HepG2 (cell line): Measurements from ENCODE around the gene ASIC3. TPM values are rescaled to one million over a fixed set of nuclear protein-coding genes. Genes with fewer than 3 reads are reported as not detected.

ENCODE experiments used
- HIVEP1 ChIP-seq: sonication (generic); formaldehyde crosslinking; IDR thresholded peaks from 2 replicates; pipeline ENCODE4 v1.4.0; 2020; ENCODE audit warnings: mild to moderate bottlenecking, missing genetic modification reagents
- HNF4A ChIP-seq: sonication (generic); formaldehyde crosslinking; IDR thresholded peaks from 2 replicates; pipeline ENCODE4 v1.4.0; 2020; ENCODE audit warnings: missing genetic modification reagents
- IKZF1 ChIP-seq: fragments of 450-650 bp; IDR thresholded peaks from 2 replicates; pipeline ENCODE4 v1.7.1; 2016
- NFKBIZ ChIP-seq: IDR thresholded peaks from 2 replicates; pipeline ENCODE4 v1.6.1; 2018; ENCODE audit warnings: missing genetic modification reagents, missing compliant biosample characterization
- NKX3-1 ChIP-seq: sonication (generic); formaldehyde crosslinking; IDR thresholded peaks from 2 replicates; pipeline ENCODE4 v1.5.0; 2020; ENCODE audit warnings: missing genetic modification reagents
- RFXANK ChIP-seq: IDR thresholded peaks from 2 replicates; pipeline ENCODE4 v1.6.1; 2016
- RFXAP ChIP-seq: sonication (generic); formaldehyde crosslinking; IDR thresholded peaks from 2 replicates; pipeline ENCODE4 v1.4.0; 2020; ENCODE audit warnings: missing genetic modification reagents, borderline replicate concordance
- ZBTB3 ChIP-seq: sonication (generic); formaldehyde crosslinking; IDR thresholded peaks from 2 replicates; pipeline ENCODE4 v1.4.0; 2020; ENCODE audit warnings: low read depth, mild to moderate bottlenecking, moderate library complexity, missing genetic modification reagents, borderline replicate concordance
- ZFP36L1 ChIP-seq: sonication (generic); formaldehyde crosslinking; IDR thresholded peaks from 2 replicates; pipeline ENCODE4 v1.8.0; 2022; ENCODE audit warnings: mild to moderate bottlenecking, missing genetic modification reagents, moderate library complexity
- ZNF432 ChIP-seq: sonication (generic); formaldehyde crosslinking; IDR thresholded peaks from 2 replicates; pipeline ENCODE4 v1.5.0; 2020; ENCODE audit warnings: missing genetic modification reagents, mild to moderate bottlenecking, borderline replicate concordance
- ZNF619 ChIP-seq: sonication (generic); formaldehyde crosslinking; IDR thresholded peaks from 2 replicates; pipeline ENCODE4 v1.4.0; 2020; ENCODE audit warnings: mild to moderate bottlenecking, missing genetic modification reagents
- ZNF773 ChIP-seq: sonication (generic); formaldehyde crosslinking; IDR thresholded peaks from 2 replicates; pipeline ENCODE4 v1.4.0; 2020; ENCODE audit warnings: missing genetic modification reagents, borderline replicate concordance
- ZNF782 ChIP-seq: sonication (generic); formaldehyde crosslinking; IDR thresholded peaks from 2 replicates; pipeline ENCODE4 v1.4.0; 2020; ENCODE audit warnings: missing genetic modification reagents, mild to moderate bottlenecking, borderline replicate concordance
- polyA plus RNA-seq, 8 experiments: library from polyadenylated mRNA; depleted of rRNA in 3 of 8; stranded (reverse) in 7 of 8; unstranded in 1 of 8; fragments of >200 nt; fragmentation: Illumina TruSeq in 4 of 8; extraction: Trizol in 4 of 8; gene quantifications; 2 replicates each; pipeline versions ENCODE4 v1.2.1 to v1.2.3, GENCODE V29; 2011 to 2016; ENCODE audit warnings: low read depth in 4 of 8, missing spikeins in 1 of 8, mixed read lengths in 1 of 8; ENCODE audit not compliant: insufficient read depth in 1 of 8
- total RNA-seq, 5 experiments: library from RNA; depleted of rRNA; stranded (reverse); fragments of >200 nt; fragmentation: Illumina TruSeq; extraction: Trizol; gene quantifications; 2 replicates each; pipeline ENCODE4 v1.2.3, GENCODE V29; 2016; ENCODE audit warnings: low read depth in 1 of 5
- TF ChIP-seq, protein P1 (sequence below): sonication (generic); formaldehyde crosslinking; IDR thresholded peaks from 2 replicates; pipeline ENCODE4 v1.5.1; 2020; ENCODE audit warnings: missing genetic modification reagents, mild to moderate bottlenecking, borderline replicate concordance
- TF ChIP-seq, protein P2 (sequence below): IDR thresholded peaks from 2 replicates; pipeline ENCODE4 v1.6.1; 2016; ENCODE audit warnings: missing genetic modification reagents, missing compliant biosample characterization
- TF ChIP-seq, protein P3 (sequence below): IDR thresholded peaks from 2 replicates; pipeline ENCODE4 v1.6.1; 2018; ENCODE audit warnings: missing genetic modification reagents, mild to moderate bottlenecking, missing compliant biosample characterization
- TF ChIP-seq, protein P4 (sequence below), 2 experiments: sonication (generic) in 1 of 2; formaldehyde crosslinking in 1 of 2; IDR thresholded peaks; 2 replicates each; pipeline versions ENCODE4 v1.5.1 to v1.6.1; 2011 to 2020; ENCODE audit warnings: borderline replicate concordance in 1 of 2, low read depth in 1 of 2, low read length in 1 of 2, mild to moderate bottlenecking in 1 of 2, missing genetic modification reagents in 1 of 2, moderate library complexity in 1 of 2
- TF ChIP-seq, protein P5 (sequence below): sonication (generic); formaldehyde crosslinking; IDR thresholded peaks from 2 replicates; pipeline ENCODE4 v1.8.0; 2022; ENCODE audit warnings: low read depth, missing genetic modification reagents
- TF ChIP-seq, protein P6 (sequence below): sonication (generic); formaldehyde crosslinking; IDR thresholded peaks from 2 replicates; pipeline ENCODE4 v1.4.0; 2020; ENCODE audit warnings: missing genetic modification reagents, borderline replicate concordance

Gene ASIC3
- total and polyA plus RNA-seq, 2 of the 13 experiments (the other 11 are each of a cell fraction or from before 2014, with no cell fraction given): 0.51 TPM; not detected in 1

DNA sequence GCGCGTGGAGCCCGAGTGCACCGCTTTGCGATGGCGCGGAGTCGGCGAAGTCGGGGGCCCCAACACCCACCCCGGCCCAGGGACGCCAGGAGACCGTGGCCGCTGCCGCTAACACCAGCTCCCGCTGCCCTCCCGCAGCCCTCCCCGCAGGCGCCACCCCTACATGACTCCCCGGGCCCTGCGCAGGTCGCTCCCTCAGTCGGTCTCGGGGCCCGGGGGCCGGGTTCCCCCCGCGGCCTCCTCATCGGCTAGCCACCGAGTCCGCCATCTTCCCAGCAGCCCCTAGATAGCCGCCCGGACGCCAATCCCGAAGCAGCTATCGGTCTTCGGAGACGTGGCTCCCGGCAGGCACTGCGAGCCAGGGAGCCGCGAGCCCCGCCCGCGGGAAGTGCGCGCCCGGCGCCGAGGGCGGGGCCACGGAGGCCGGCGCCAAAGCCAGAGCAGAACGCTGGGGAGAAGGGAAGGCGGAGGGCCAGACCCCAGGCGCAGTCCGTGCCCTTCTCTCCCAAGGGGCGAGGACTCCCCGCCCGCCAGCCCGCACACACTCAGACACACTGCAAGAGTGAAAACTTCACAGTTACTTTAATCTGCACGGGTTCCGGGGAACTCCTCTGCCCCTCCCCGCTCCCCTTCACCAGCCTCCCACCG is 32.3 kb downstream of the ASIC3 start, which contains the start of gene FASTK (continued):
- TF ChIP-seq, protein P1, sequence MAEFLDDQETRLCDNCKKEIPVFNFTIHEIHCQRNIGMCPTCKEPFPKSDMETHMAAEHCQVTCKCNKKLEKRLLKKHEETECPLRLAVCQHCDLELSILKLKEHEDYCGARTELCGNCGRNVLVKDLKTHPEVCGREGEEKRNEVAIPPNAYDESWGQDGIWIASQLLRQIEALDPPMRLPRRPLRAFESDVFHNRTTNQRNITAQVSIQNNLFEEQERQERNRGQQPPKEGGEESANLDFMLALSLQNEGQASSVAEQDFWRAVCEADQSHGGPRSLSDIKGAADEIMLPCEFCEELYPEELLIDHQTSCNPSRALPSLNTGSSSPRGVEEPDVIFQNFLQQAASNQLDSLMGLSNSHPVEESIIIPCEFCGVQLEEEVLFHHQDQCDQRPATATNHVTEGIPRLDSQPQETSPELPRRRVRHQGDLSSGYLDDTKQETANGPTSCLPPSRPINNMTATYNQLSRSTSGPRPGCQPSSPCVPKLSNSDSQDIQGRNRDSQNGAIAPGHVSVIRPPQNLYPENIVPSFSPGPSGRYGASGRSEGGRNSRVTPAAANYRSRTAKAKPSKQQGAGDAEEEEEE (CRISPR knock-in tag): no peak
- TF ChIP-seq RFXAP (CRISPR knock-in tag) (peak; percentile 52; the same call in 1 of the 2 replicates), RFXANK (0 out of 2 replicates have a peak, but pooled peaks have one; percentile 43), NKX3-1 (no peak), HIVEP1 (CRISPR knock-in tag) (no peak; the same call in 1 of the 2 replicates), ZNF773 (0 out of 2 replicates have a peak, but pooled peaks have one; percentile 13), NFKBIZ (CRISPR knock-in tag) (no peak; the same call in 1 of the 2 replicates), ZBTB3 (0 out of 2 replicates have a peak, but pooled peaks have one; percentile 55), ZNF782 (CRISPR knock-in tag) (0 out of 2 replicates have a peak, but pooled peaks have one; percentile 36), ZFP36L1 (no peak), IKZF1 (no peak), ZNF619 (CRISPR knock-in tag) (peak; percentile 62; the same call in 1 of the 2 replicates), ZNF432 (CRISPR knock-in tag) (no peak), HNF4A (CRISPR knock-in tag) (no peak)
- TF ChIP-seq, protein P2, sequence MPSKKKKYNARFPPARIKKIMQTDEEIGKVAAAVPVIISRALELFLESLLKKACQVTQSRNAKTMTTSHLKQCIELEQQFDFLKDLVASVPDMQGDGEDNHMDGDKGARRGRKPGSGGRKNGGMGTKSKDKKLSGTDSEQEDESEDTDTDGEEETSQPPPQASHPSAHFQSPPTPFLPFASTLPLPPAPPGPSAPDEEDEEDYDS (CRISPR knock-in tag): peak; percentile 77
- TF ChIP-seq, protein P3, sequence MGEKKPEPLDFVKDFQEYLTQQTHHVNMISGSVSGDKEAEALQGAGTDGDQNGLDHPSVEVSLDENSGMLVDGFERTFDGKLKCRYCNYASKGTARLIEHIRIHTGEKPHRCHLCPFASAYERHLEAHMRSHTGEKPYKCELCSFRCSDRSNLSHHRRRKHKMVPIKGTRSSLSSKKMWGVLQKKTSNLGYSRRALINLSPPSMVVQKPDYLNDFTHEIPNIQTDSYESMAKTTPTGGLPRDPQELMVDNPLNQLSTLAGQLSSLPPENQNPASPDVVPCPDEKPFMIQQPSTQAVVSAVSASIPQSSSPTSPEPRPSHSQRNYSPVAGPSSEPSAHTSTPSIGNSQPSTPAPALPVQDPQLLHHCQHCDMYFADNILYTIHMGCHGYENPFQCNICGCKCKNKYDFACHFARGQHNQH: peak; percentile 82; the same call in 1 of the 2 replicates
- TF ChIP-seq, protein P4, sequence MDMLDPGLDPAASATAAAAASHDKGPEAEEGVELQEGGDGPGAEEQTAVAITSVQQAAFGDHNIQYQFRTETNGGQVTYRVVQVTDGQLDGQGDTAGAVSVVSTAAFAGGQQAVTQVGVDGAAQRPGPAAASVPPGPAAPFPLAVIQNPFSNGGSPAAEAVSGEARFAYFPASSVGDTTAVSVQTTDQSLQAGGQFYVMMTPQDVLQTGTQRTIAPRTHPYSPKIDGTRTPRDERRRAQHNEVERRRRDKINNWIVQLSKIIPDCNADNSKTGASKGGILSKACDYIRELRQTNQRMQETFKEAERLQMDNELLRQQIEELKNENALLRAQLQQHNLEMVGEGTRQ (IDR thresholded peaks at IDR 0.05; ENCODE audit: low read depth, low read length): no peak
- TF ChIP-seq, protein P4 (CRISPR knock-in tag; IDR thresholded peaks at IDR 0.05; ENCODE audit: borderline replicate concordance): no peak
- TF ChIP-seq, protein P5, sequence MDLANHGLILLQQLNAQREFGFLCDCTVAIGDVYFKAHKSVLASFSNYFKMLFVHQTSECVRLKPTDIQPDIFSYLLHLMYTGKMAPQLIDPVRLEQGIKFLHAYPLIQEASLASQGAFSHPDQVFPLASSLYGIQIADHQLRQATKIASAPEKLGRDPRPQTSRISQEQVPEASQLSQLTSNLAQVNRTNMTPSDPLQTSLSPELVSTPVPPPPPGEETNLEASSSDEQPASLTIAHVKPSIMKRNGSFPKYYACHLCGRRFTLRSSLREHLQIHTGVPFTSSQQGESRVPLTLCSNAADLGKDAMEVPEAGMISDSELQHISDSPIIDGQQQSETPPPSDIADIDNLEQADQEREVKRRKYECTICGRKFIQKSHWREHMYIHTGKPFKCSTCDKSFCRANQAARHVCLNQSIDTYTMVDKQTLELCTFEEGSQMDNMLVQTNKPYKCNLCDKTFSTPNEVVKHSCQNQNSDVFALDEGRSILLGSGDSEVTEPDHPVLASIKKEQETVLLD: peak; percentile 15
- TF ChIP-seq, protein P6, sequence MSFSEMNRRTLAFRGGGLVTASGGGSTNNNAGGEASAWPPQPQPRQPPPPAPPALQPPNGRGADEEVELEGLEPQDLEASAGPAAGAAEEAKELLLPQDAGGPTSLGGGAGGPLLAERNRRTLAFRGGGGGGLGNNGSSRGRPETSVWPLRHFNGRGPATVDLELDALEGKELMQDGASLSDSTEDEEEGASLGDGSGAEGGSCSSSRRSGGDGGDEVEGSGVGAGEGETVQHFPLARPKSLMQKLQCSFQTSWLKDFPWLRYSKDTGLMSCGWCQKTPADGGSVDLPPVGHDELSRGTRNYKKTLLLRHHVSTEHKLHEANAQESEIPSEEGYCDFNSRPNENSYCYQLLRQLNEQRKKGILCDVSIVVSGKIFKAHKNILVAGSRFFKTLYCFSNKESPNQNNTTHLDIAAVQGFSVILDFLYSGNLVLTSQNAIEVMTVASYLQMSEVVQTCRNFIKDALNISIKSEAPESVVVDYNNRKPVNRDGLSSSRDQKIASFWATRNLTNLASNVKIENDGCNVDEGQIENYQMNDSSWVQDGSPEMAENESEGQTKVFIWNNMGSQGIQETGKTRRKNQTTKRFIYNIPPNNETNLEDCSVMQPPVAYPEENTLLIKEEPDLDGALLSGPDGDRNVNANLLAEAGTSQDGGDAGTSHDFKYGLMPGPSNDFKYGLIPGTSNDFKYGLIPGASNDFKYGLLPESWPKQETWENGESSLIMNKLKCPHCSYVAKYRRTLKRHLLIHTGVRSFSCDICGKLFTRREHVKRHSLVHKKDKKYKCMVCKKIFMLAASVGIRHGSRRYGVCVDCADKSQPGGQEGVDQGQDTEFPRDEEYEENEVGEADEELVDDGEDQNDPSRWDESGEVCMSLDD (CRISPR knock-in tag): no peak
